DMS153 treated with DMSO at 0.1 percent for 48 hours (cell line): ENCODE measurements around the gene PRR14.
A peak's percentile ranks its signal among the peaks of the same experiment; 100 is the strongest.
"Not testable (repeated sequence)": the region's sequence is repeated elsewhere in the genome, so short reads cannot be mapped to it uniquely, and the experiment has no call there.

Experiments used
- DNase-seq: peaks from one replicate; lab custom pipeline; 2025; ENCODE audit not compliant: unreplicated experiment; lab: John Stamatoyannopoulos, UW

Gene PRR14

DNA sequence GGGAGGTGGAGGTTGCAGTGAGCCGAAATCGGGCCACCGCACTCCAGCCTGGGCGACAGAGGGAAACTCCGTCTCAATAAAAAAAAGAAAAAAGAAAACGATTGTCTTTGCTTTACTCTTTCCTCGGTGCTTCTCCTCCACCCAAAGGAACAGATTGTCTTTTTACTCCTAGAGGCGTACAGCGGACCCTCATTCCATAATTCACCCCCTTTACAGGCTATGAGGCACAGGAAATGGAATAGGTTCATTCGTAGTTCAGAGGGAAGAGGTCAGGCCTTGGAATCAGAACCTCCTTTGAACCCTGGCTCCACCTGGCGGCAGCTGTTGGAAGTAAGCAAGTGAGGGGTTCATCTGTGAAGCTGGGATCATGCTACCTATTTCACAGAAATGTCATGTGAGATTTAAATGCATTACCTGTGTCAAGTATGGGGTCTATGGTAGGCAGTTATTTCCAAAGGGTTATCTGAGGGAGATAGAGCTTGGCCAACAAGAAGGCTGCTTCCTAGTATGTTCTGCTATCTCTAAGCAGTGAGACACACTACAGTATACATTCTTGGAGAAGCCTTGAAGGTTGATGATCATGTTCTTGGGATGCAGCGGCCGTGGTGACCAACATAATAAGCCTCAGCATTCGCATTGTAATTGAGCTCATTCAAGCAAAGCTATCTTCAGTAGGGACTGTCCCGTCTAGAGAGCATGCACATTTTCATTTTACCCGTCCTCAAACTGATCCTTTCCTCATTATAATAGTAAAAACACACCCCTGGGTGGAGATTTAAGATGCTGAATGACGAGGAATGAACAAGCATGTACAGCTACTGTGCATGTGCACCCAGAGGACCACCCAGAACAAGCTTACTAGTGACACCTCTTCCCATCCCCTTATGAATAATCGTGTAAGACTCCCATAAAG, 21.9 kb upstream of the PRR14 start:
- peak; percentile 80 for DNase-seq

DNA sequence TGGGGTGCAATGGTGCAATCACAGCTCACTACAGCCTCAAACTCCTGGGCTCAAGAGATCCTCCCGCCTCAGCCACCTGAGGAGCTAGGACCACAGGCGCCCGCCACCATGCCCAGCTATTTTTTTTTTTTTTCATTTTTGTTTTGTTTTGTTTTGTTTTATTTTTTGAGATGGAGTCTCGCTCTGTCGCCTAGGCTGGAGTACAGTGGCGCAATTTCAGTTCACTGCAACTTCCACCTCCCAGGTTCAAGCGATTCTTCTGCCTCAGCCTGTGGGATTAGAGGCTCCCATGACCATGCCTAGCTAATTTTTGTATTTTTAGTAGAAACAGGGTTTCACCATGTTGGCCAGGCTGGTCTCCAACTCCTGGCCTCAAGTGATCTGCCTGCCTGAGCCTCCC, 18.3 kb upstream of the PRR14 start:
- not testable (repeated sequence) for DNase-seq

DNA sequence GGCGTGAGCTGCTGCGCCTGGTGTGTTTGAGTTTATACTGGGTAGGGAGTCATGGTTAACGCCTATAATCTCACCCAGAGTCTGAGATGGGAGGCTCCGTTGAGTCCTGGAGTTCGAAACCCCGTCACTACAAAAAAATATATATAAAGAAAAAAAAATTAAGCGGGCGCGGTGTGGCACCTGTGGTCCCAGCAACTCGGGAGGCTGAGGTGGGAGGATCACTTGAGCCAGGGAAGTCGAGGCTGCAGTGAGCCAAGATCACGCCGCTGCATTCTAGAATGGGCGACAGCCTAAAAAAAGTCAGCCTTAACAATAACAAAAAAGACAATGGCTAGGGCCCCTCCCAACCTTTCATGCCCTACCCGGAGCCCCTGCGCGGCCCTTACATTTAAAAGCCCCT, 17.2 kb upstream of the PRR14 start:
- DNase-seq = no peak

DNA sequence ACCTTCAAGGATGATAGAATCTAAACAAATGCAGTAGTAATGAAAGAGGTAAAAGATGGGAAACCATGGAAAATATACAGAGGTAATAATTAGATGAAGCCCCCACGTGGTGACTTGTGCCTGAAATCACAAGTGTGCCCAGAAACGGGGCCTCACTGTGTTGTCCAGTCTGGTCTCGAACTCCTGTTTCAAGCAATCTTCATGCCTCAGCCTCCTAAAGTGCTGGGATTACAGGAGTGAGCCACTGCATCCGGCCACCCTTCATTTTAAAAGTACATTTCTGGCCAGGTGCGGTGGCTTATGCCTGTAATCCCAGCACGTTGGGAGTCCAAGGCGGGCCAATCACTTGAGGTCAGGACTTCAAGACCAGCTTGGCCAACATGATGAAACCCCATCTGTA, 14.2 kb upstream of the PRR14 start:
- no peak for DNase-seq

DNA sequence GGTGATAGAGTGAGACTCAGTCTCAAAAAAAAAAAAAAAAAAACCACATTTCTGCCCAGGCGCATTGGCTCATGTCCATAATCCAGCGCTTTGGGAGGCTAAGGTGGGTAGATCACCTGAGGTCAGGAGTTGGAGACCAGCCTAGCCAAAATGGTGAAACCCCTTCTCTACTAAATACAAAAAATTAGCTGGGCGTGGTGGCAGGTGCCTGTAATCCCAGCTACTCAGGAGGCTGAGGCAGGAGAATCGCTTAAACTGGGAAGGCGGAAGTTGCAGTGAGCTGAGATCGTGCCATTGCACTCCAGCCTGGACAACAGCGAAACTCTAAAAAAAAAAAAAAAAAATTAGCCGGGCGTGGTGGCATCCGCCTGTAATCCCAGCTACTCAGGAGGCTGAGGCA, 13.6 kb upstream of the PRR14 start:
- DNase-seq = not testable (repeated sequence)

DNA sequence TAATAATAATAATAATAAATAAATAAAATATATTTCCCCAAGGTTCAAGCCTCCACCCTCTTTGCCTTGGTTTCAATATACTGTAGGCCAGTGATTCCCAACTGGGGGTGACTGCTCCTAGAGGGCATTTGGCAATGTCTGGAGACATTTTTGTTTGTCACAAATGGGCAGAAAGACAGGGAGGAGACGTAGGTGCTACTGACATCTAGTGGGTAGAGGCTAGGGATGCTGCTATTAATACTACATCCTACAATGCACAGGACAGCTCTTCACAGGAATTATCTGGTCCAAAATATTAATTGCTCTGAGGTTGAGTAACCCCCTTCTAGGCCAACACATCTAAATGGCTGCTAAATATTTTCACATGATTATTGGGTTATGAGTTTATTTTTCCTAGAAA, 12.8 kb upstream of the PRR14 start:
- DNase-seq = no peak

DNA sequence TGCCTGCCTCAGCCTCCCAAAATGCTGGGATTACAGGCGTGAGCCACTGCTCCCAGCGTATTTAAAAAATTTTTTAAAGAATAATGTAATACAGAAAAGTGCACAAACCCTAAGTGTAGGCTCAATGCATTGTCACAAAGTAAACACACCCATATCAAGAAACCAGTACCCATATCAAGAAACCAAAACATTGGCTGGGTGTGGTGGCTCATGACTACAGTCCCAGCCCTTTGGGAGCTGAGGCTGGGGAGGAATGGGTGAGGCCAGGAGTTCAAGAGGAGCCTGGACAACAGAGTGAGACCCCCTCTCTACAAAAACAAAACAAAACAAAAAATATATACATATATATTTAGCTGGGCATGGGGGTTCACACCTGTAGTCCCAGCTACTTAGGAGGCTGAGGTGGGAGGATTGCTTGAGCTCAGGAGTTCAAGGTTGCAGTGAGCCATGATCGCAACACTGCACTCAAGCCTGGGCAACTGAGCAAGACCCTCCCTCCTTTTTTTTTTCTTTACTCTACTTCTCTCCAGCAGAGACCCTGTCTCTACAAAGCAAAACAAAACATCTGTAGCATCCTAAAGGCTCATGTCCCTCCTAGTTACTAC, 9.3 kb upstream of the PRR14 start:
- DNase-seq = no peak

DNA sequence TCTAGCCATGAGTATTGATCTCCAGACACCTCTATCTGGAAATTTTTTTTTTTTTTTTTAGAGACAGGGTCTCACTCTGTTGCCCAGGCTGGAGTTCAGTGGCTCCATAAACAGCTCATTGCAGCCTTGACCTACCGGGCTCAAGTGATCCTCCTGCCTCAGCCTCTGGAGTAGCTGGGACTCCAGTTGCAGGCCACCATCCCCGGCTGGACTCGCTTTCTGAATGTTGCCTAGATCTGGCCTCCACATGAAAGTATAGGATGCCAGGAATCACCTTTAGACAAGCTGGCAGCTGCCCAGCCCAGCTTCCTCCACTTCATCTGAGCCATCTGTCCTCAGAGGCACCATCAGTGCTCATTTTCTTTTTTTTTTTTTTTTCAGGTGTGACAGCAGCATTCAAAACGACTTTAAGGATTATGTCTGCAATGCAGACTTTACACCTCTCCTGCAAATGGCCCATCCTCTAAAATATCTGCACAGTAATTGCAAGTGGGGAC, 6.4 kb upstream of the PRR14 start:
- DNase-seq = no peak

DNA sequence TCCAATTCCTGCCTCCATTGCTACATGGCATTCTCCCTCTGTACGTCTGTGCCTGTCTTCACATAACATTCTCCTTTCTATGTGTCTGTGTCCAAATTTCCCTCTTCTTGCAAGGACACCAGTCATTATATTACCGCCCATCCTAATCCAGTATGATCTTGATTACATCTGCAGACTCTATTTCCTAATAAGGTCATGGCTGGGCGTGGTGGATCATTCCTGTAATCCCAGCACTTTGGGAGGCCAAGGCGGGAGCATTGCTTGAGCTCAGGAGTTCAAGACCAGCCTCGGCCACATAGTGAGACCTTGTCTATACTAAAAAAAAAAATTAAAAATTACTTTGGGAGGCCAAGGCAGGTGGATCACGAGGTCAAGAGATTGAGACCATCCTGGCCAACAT, 5.0 kb upstream of the PRR14 start:
- no peak for DNase-seq

DNA sequence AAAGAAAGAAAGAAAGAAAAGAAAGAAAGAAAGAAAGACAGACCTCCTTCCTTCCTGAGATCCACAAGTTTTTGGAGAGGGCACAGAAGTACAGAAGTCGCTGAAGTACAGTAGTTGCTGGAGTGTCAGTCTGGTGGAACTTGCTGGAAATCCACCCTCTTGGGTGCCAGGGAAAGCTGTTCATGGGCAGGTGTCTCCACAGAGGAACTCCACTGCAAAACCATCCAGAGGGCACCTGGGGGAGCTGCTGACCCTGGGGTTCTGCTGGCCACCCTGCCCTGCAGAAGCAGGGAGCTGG, 3.5 kb upstream of the PRR14 start:
- DNase-seq = no peak

DNA sequence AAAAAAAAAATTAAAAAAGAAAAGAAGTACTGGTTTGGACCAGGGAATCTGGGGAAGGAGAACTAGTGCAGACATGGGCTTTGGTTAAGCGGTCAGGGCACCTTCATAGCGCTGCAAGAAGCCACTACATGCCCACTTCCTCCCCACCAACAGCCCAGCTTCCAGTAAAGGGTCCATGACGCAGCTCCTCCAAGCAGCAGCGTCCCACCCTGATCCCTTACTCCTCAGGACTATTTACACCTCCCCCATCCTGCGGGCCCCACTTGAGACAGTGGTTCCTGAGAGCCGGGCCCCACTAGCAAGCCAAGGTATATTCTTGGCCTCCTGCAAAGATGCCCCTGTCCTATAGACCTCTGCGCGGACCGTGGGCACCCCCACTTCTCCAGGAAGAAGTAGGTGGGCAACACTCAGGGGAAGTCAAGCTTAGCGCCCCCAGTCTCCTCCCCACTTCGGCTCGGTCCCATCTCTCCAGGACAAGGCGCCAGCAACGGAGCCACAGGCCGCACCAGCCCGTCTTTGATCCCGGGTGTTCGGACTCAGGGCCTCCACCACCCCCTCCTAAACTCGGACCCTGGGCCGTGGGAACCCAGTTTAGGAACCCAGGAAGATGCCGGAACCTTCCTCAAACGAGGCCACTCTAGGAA, 913 bp upstream of the PRR14 start:
- no peak for DNase-seq

DNA sequence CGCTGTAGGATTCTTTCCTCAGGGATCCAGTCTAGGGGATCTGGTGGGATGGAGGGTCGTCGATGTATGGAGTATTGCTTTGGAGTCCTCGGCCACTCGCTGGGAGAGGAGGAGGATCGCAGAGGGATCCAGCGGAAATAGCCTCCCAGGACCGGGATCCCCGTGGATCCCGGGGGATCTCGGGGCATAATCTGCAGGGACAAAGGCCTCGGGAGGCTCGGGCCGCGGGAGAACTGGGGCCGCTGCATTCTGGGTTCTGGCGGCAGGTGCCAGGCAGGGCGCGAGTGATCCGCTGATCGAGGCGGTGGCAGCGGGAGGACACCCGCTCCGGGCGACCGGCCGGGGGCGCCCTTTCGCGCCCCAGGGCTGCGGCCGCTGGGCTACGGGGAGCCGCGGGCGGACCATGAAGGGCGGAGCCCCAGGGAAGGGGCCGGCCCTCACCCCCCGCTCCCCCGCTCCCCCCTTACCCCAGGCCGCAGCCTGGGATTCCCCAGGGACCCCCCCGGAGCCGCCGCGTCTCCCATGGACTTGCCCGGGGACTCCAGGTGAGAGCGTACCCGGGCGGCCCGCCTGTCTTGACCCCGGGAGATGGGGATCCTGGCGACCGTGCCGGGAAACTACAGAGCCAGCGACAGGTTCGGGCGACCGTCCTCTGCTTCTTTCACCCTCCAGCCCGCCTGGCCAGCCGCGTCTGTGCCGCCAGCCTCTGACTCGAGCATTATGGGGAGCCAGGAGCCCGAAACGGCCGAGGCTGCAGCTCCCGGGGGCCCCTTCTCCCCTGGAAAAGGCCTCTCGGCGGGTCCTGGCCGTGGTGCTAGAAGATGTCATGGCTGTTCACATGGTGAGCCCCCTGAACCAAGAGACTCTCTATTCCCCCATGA, 604 bp downstream of the PRR14 start:
- peak; percentile 66 for DNase-seq

DNA sequence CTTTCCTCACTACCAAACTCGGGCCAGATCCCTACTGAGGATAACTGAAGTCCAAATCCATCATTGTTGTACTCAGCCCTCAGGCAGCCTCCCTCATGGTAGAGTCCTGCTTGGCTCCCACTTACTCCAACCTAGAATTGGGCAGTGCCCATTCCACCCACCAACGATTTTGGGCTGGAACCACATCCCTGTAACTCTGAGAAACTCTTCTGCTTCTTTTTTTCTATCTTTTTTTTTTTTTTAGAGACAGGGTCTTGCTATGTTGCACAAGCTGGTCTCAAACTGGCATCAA, 1.2 kb downstream of the PRR14 start:
- DNase-seq = no peak

DNA sequence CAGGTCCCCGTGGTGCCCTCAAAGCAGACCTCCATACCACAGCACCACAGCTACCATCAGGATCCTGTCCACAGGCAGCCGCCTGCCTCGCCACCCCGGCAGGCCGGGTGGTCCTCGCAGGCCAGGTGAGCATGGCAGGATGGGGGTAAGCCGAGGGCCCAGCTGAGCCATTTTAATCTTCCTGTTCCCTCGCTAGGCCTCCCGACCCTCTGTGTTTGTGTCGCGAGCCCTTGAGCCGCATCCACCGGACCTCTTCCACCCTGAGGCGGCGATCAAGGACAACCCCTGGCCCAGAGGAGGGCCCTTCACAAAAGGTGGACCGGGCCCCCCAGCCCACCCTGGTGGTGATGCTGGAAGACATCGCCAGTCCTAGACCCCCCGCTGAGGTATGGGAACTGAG, 2.0 kb downstream of the PRR14 start:
- no peak for DNase-seq

DNA sequence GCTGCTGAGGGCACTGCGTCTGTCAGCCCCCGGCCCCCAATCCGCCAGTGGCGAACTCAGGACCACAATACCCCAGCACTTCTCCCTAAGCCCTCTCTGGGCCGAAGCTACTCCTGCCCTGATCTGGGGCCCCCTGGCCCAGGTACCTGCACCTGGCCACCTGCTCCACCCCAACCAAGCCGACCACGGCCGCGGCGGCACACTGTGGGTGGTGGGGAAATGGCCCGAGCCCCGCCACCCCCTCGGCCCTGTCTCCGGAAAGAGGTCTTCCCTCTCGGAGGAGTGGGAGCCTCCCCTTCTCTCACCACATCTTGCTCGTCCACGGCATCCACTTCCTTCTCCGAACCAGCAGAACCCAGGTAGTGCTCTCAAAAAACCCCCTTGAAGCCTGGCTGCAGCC, 4.1 kb downstream of the PRR14 start:
- DNase-seq = no peak

DNA sequence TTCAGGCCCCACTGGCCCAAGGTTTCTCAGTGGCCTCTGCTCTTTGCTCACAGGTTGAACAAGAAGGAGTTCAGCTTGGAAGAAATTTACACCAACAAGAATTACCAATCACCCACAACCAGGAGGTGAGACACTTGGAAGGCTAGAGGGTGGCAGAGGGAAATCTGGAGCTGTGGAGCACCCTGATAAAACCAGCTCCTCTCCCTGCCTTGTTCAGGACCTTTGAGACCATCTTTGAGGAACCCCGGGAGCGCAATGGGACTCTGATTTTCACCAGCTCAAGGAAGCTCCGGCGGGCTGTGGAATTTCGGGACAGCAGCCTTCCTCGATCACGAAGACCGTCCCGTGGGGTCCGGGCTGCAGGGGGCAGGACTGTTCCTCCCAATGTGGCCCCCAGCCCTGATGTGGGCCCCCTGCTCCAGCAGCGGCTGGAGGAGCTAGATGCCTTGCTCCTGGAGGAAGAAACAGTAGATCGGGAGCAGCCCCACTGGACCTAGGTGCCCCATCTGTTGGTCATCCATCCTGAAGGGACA, 5.1 kb downstream of the PRR14 start:
- DNase-seq = no peak

DNA sequence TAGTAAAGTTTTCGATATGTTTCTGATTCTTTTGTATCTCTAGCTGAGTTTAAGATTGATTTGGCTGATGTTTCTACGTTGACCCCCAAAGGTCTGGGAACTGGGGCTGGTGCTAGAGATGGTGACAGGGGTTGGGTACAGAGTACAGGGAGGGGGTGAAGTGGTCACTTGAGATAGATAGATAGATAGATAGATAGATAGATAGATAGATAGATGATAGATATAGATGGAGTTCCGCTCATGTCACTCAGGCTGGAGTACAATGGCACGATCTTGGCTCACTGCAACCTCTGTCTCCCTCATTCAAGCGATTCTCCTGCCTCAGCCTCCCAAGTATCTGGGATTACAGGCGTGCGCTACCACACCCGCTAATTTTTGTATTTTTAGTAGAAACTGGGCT, 5.6 kb downstream of the PRR14 start:
- no peak for DNase-seq

DNA sequence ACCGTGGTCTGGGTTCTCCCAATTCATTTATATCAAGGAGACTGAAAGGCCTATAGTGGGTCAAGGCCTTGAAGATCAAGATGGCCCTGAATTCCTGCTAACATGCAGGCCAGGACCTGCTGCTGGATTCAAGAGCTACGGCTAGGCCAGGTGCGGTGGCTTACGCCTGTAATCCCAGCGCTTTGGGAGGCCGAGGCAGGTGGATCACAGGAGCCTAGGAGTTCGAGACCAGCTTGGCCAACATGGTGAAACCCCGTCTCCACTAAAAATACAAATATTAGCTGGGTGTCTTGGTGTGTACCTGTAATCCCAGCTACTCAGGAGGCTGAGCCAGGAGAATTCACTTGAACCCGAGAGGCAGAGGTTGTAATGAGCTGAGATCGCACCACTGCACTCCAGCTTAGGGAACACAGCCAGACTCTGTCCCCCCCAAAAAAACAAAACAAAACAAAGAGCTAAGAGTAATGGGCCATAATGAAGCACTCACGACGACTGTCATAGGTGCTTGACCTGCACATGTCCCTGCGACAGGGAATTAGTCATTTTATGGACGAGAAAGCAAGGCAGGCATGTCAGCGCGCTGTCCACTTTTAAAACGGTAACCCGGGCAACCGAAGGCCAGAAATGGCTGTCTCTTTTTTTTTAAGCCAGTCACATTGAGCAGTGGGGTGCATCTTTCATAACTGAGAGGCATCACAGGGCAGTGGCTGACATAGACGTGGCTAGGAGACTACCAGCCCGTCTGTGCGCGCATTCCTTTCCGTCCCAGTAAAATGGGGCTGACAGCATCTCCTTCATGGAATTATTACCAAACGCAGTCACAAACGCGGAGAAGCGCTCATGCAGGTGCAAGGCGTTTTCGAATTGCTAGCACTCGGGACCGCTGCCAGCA, 6.5 kb downstream of the PRR14 start:
- DNase-seq = no peak

DNA sequence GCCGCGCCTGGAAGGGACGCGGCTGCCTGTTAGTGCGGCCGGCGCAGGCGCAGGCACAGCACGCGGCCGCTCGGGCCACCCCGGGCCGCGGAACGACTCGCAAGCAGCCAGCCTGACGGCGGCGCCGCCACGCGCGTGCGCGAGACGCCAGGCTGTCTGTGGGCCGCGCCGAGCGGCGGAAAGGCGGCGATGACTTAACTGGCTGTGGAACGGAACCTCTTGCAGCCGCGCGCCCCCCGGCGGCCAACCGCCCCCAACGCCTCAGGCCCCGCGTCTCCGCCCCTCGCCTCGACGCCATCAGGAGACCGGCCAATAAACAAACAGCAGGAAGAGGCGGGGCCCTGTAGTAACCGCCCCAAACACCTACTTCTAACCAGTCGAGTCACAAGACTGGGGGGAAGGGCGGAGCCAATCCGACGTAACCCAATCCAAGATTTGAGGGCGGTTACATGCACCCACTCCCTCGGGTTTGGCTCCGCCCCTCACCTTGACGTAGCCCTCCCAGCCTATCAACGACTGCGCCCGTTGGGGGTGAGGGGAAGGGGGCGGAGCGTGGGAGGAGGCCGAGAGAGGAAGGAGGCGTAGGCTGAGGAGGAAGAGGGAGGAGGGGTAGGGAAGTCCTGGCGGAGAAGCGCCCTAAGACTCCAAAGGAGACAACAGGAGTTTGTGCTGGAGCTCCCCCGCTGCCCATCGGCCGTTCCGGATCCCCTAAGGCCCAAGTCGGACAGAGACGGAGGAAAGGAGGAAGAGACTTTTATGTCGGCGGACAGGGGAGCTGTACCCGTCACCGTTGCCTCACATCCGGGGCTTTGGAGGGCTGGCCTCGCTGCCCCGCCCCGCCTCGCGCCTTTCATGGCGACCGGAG, 7.3 kb downstream of the PRR14 start, which contains the start of gene FBRS:
Gene FBRS (plus strand): TSS at position 566 of the 865 bp plus-strand sequence. CDS start 1,088 bp downstream, outside the sequence.
- DNase-seq = peak; percentile 99
